Measurements from ENCODE around the gene SEMA3C.

The SEMA3C gene

DNA sequence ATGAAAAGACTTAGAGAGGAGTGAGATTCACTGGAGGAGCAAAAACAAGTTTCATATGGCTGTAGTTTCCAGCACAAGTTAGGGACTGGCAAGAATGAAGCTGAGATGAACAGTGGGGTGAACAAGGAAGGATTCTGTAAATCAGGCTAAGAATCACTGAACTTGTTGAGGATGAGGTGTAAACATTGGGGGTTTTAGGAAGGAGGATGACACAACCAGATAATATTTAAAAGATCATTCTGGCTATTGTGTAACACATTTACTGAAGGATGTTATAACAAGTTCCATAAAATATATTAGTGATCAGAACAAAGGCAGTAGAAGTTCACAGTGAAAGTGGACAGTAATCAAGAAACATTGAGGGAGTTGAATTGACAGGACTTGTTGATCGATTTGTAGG lies 211.5 kb downstream of the SEMA3C start:
- Histone ChIP-seq H3K4me1 (ENCODE audit: insufficient read depth, low read length) (peaks cover 9% of the 10 kb centered on the region), H2AFZ (ENCODE audit: low read depth, low read length) (no peak overlapping the region), H3K9me3 (ENCODE audit: low read length) (no peaks in the 10 kb centered on the region), H3K27me3 (ENCODE audit: insufficient read depth, low read length) (no peaks in the 10 kb centered on the region), H3K36me3 (ENCODE audit: insufficient read depth, low read length) (no peaks in the 10 kb centered on the region), H3K4me3 (ENCODE audit: low read length) (no peak overlapping the region)

GRCh38 chr7:80705130-80705781 lies 213.6 kb downstream of the SEMA3C start:
- Histone ChIP-seq H3K9me3 (ENCODE audit: low read length) (no peaks in the 10 kb centered on the region), H3K36me3 (ENCODE audit: insufficient read depth, low read length) (no peaks in the 10 kb centered on the region), H3K4me3 (ENCODE audit: low read length) (no peak overlapping the region), H3K27me3 (ENCODE audit: insufficient read depth, low read length) (no peaks in the 10 kb centered on the region), H2AFZ (ENCODE audit: low read depth, low read length) (no peak overlapping the region), H3K4me1 (ENCODE audit: insufficient read depth, low read length) (peaks cover 9% of the 10 kb centered on the region)

DNA sequence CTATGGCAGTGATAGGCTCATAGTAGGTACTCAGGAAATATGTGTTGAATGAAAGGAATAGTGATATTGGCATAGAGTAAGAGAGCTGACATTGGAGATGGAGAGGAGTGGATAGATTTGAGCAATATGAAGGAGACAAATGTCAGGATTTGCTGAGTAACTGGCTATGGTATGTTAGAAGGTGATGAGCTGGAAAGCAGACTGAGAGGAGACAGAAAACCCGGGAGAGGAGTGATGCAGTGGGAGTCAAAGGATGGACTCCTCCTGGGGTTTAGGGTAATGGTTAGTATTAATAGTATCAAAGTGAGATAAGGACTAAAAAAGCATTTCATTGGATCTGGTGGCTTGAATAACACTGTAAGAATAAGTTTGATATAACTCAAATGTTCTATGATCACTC lies 215.6 kb downstream of the SEMA3C start:
- peaks cover 9% of the 10 kb centered on the region for H3K4me1 ChIP-seq (ENCODE audit: insufficient read depth, low read length)
- no peak overlapping the region for H2AFZ ChIP-seq (ENCODE audit: low read depth, low read length)
- no peaks in the 10 kb centered on the region for H3K36me3 ChIP-seq (ENCODE audit: insufficient read depth, low read length)
- no peak overlapping the region for H3K4me3 ChIP-seq (ENCODE audit: low read length)
- H3K9me3 ChIP-seq (ENCODE audit: low read length), result no peaks in the 10 kb centered on the region
- no peaks in the 10 kb centered on the region for H3K27me3 ChIP-seq (ENCODE audit: insufficient read depth, low read length)

GRCh38 chr7:80699721-80700256 lies 219.1 kb downstream of the SEMA3C start:
- Histone ChIP-seq H3K4me3 (ENCODE audit: low read length) (no peak overlapping the region), H3K27me3 (ENCODE audit: insufficient read depth, low read length) (no peaks in the 10 kb centered on the region), H2AFZ (ENCODE audit: low read depth, low read length) (no peak overlapping the region), H3K4me1 (ENCODE audit: insufficient read depth, low read length) (peaks cover 9% of the 10 kb centered on the region), H3K36me3 (ENCODE audit: insufficient read depth, low read length) (no peaks in the 10 kb centered on the region), H3K9me3 (ENCODE audit: low read length) (no peaks in the 10 kb centered on the region)

DNA sequence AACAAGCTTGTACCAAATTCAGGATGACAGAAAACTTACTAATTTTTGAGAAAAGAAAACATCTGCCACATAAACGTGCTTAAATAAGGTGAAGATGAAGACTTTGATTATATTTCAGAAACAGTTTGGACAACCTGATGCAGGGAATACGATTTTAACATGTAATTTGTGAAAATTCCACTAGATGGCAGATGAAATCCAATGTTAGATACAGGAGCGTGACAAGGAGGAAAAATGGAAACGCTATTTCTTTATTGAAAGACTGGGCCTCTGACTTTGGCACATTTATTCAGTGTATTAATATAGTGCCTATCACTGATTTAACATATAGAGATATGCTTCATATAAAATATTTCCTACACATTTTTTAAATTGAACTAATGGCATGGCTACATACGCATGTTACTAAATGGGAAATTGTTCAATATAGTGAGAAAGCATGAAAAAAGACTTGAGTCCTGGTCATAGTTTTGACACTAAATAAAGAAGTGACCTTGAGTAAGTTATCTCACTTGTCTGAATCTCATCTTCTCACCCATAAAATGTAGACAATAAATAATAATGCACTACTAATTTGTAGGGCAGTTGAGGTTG lies 219.7 kb downstream of the SEMA3C start:
- Histone ChIP-seq H3K4me3 (ENCODE audit: low read length) (no peak overlapping the region), H3K36me3 (ENCODE audit: insufficient read depth, low read length) (no peaks in the 10 kb centered on the region), H3K4me1 (ENCODE audit: insufficient read depth, low read length) (peaks cover 9% of the 10 kb centered on the region), H3K27me3 (ENCODE audit: insufficient read depth, low read length) (no peaks in the 10 kb centered on the region), H2AFZ (ENCODE audit: low read depth, low read length) (no peak overlapping the region), H3K9me3 (ENCODE audit: low read length) (no peaks in the 10 kb centered on the region)

Data from neuron (in vitro differentiated cells).